HCT116 (cell line): ENCODE measurements around the gene PSAP. TPM values are rescaled to one million over a fixed set of nuclear protein-coding genes. Genes with fewer than 3 reads are reported as not detected.

ENCODE experiments used
- ATAC-seq: fragments of 200-7000 bp; cut with Tn5 transposase; 2 replicates; pipeline ENCODE4 v1.9.1; 2020; ENCODE audit warnings: mild to moderate bottlenecking, moderate library complexity
- BruUV-seq: library from RNA; stranded (reverse); fragments of 400-500 nt; replicated peaks from 2 replicates; lab custom pipeline; 2021; lab: Mats Ljungman, UMichigan
- CTCF ChIA-PET: fragments of 300-600 bp; sonication (Branson Sonifier 250); formaldehyde crosslinking; loops from one replicate; lab custom pipeline; 2021; ENCODE audit warnings: antibody characterized with exemption; lab: Charles Lee
- POLR2A ChIA-PET: fragments of 300-600, 350-600 bp; sonication (Branson Sonifier 250); formaldehyde crosslinking; loops from one replicate; lab custom pipeline; 2021; ENCODE audit warnings: antibody characterized with exemption; lab: Charles Lee
- RAD21 ChIA-PET, 2 experiments: fragments of 300-600 bp; sonication (Branson Sonifier 250); formaldehyde crosslinking; loops; one replicate each; lab custom pipeline; 2023; ENCODE audit warnings: low total read pairs in 2 of 2; ENCODE audit not compliant: uncharacterized antibody in 2 of 2, unreplicated experiment in 2 of 2, low non-redundant PET in 1 of 2; lab: Charles Lee
- DNase-seq: peaks from one replicate; pipeline ENCODE4 v3.0.0-alpha.2; 2010; ENCODE audit warnings: low read depth, low spot score
- H2AFZ ChIP-seq: fragments of 200-600 bp; shearing (Covaris generic), sonication (generic); 2 replicates; pipeline ENCODE4 v1.6.1; 2017; ENCODE audit warnings: low read depth, mixed run types, mixed read lengths, antibody characterized with exemption, low read length; ENCODE audit not compliant: poor library complexity, severe bottlenecking
- H3K27ac ChIP-seq: 2 replicates; pipeline ENCODE4 v1.5.1; 2012; ENCODE audit warnings: low read depth, low read length
- H3K27me3 ChIP-seq: fragments of 200-600 bp; sonication (generic); 2 replicates; pipeline ENCODE4 v1.6.1; 2016; ENCODE audit warnings: mixed run types, low read length, mixed read lengths; ENCODE audit not compliant: insufficient read depth
- H3K36me3 ChIP-seq, 2 experiments: fragments of 200-500 bp in 1 of 2; fragments of 200-600 bp in 1 of 2; sonication (Bioruptor generic) in 1 of 2; sonication (generic) in 1 of 2; 2 replicates each; pipeline versions ENCODE4 v1.5.1 to v1.6.1; 2014 to 2016; ENCODE audit warnings: low read length in 2 of 2, inconsistent platforms in 1 of 2, mixed read lengths in 1 of 2, mixed run types in 1 of 2; ENCODE audit not compliant: insufficient read depth in 2 of 2, control insufficient read depth in 1 of 2
- H3K4me1 ChIP-seq, 2 experiments: fragments of 200-600 bp in 1 of 2; sonication (generic) in 1 of 2; 2 replicates each; pipeline versions ENCODE4 v1.5.1 to v1.6.1; 2012 to 2017; ENCODE audit warnings: low read length in 2 of 2, inconsistent platforms in 1 of 2, mild to moderate bottlenecking in 1 of 2, mixed read lengths in 1 of 2, mixed run types in 1 of 2, moderate library complexity in 1 of 2; ENCODE audit not compliant: insufficient read depth in 2 of 2, control insufficient read depth in 1 of 2
- H3K4me2 ChIP-seq: fragments of 200-600 bp; sonication (generic); 2 replicates; pipeline ENCODE4 v1.6.1; 2017; ENCODE audit warnings: mixed run types, low read length, mixed read lengths
- H3K4me3 ChIP-seq, 2 experiments: fragments of 200-600 bp in 1 of 2; sonication (generic) in 1 of 2; replicated peaks in 1 of 2; 2 replicates each; pipeline ENCODE4 v1.5.1; 2011 to 2016; ENCODE audit warnings: low read length in 2 of 2, control low read depth in 1 of 2, low read depth in 1 of 2, mild to moderate bottlenecking in 1 of 2, mixed read lengths in 1 of 2, mixed run types in 1 of 2
- H3K79me2 ChIP-seq: fragments of 200-600 bp; sonication (generic); 2 replicates; pipeline ENCODE4 v1.6.1; 2017; ENCODE audit warnings: mild to moderate bottlenecking, mixed run types, low read length, moderate library complexity, mixed read lengths; ENCODE audit not compliant: insufficient read depth
- H3K9ac ChIP-seq: fragments of 200-600 bp; sonication (generic); 2 replicates; pipeline ENCODE4 v1.6.1; 2016; ENCODE audit warnings: low read length, mixed read lengths
- H3K9me2 ChIP-seq: fragments of 200-600 bp; sonication (generic), shearing (Covaris generic); 2 replicates; pipeline ENCODE4 v1.6.1; 2017; ENCODE audit warnings: mixed run types, mild to moderate bottlenecking, moderate library complexity; ENCODE audit not compliant: insufficient read depth
- H3K9me3 ChIP-seq, 2 experiments: fragments of 200-500 bp in 1 of 2; fragments of 200-600 bp in 1 of 2; sonication (Bioruptor generic) in 1 of 2; sonication (generic) in 1 of 2; 2 replicates each; pipeline ENCODE4 v1.6.1; 2014 to 2017; ENCODE audit warnings: low read length in 2 of 2, mixed read lengths in 2 of 2, inconsistent platforms in 1 of 2, low read depth in 1 of 2, mild to moderate bottlenecking in 1 of 2, mixed run types in 1 of 2, moderate library complexity in 1 of 2; ENCODE audit not compliant: control insufficient read depth in 1 of 2, insufficient read depth in 1 of 2
- H4K20me1 ChIP-seq: fragments of 200-600 bp; sonication (generic), shearing (Covaris generic); 2 replicates; pipeline ENCODE4 v1.6.1; 2017; ENCODE audit warnings: mixed run types, mild to moderate bottlenecking, moderate library complexity; ENCODE audit not compliant: insufficient read depth
- CEBPB ChIP-seq: IDR thresholded peaks from 2 replicates; pipeline ENCODE4 v1.6.1; 2012; ENCODE audit warnings: low read depth
- ELF1 ChIP-seq: IDR thresholded peaks from 2 replicates; pipeline ENCODE4 v1.6.1; 2012; ENCODE audit warnings: low read depth, borderline replicate concordance
- EZH2 ChIP-seq: fragments of 200-600 bp; sonication (generic); IDR thresholded peaks from 2 replicates; pipeline ENCODE4 v1.6.1; 2017; ENCODE audit warnings: antibody characterized with exemption, mixed run types
- JUND ChIP-seq: IDR thresholded peaks from 2 replicates; pipeline ENCODE4 v1.6.1; 2012
- POLR2A ChIP-seq: IDR thresholded peaks from 2 replicates; pipeline ENCODE4 v1.7.0; 2011; ENCODE audit warnings: borderline replicate concordance; ENCODE audit not compliant: insufficient read depth, insufficient read length; ENCODE audit errors: extremely low read depth
- POLR2AphosphoS5 ChIP-seq: IDR thresholded peaks from 2 replicates; pipeline ENCODE4 v1.6.1; 2011; ENCODE audit warnings: mild to moderate bottlenecking, low read depth, low read length, moderate library complexity
- REST ChIP-seq: IDR thresholded peaks from 2 replicates; pipeline ENCODE4 v1.6.1; 2012; ENCODE audit warnings: low read depth
- SRF ChIP-seq: IDR thresholded peaks from 2 replicates; pipeline ENCODE4 v1.6.1; 2012; ENCODE audit warnings: low read depth
- TCF7L2 ChIP-seq: IDR thresholded peaks from 2 replicates; pipeline ENCODE4 v1.7.0; 2011; ENCODE audit warnings: borderline replicate concordance, inconsistent platforms; ENCODE audit not compliant: insufficient read depth, insufficient read length; ENCODE audit errors: extremely low read depth
- YY1 ChIP-seq: IDR thresholded peaks from 2 replicates; pipeline ENCODE4 v1.6.1; 2011; ENCODE audit warnings: low read length, low read depth, moderate library complexity, mild to moderate bottlenecking; ENCODE audit not compliant: insufficient replicate concordance; ENCODE audit errors: extremely low read depth
- ZNF274 ChIP-seq: fragments of 200-500 bp; sonication (Bioruptor generic); IDR thresholded peaks from 2 replicates; pipeline ENCODE4 v1.6.1; 2014; ENCODE audit warnings: mild to moderate bottlenecking, low read depth, low read length, inconsistent platforms
- intact Hi-C: fragments of 100-400 bp; cut with micrococcal nuclease; formaldehyde crosslinking; loops from 2 replicates; pipeline ENCODE4 v1.10.0; 2022
- total RNA-seq: library from RNA; stranded (reverse); gene quantifications from one replicate; pipeline ENCODE4 v1.2.1, GENCODE V29; 2021; ENCODE audit not compliant: unreplicated experiment
- TF ChIP-seq, protein P1 (sequence below), 3 experiments: fragments of 200-600 bp in 1 of 3; sonication (generic) in 1 of 3; IDR thresholded peaks in 2 of 3; conservative IDR thresholded peaks in 1 of 3; 2 replicates each; pipeline ENCODE4 v1.5.1; 2012 to 2017; ENCODE audit warnings: low read depth in 2 of 3, low read length in 2 of 3, antibody characterized with exemption in 1 of 3, borderline replicate concordance in 1 of 3, control low read depth in 1 of 3, mild to moderate bottlenecking in 1 of 3, mixed read lengths in 1 of 3, mixed run types in 1 of 3, moderate library complexity in 1 of 3; ENCODE audit not compliant: insufficient read depth in 1 of 3
- TF ChIP-seq, protein P2 (sequence below): IDR thresholded peaks from 2 replicates; pipeline ENCODE4 v1.6.1; 2012

The PSAP gene
- total RNA-seq, 1 experiment from 2014 or later = 444 TPM

GRCh38 chr10:71819985-71820384, 31.1 kb downstream of the PSAP start:
- no peak overlapping the region for H3K27ac ChIP-seq
- POLR2A ChIA-PET = no interaction called here
- no peaks in the 10 kb centered on the region for H3K79me2 ChIP-seq
- DNase-seq (no peak), ATAC-seq (no peak)
- no peak overlapping the region for H2AFZ ChIP-seq
- no peaks in the 10 kb centered on the region for H3K27me3 ChIP-seq
- peaks cover 25 to 59% of the 10 kb centered on the region in 2 experiments for H3K36me3 ChIP-seq
- H3K9me2 ChIP-seq = no peaks in the 10 kb centered on the region
- intact Hi-C loops = no loop called here
- BruUV-seq = no TSS peak
- H3K4me1 ChIP-seq = no peaks in the 10 kb centered on the region
- H3K4me3 ChIP-seq = no peak overlapping the region
- H4K20me1 ChIP-seq = no peaks in the 10 kb centered on the region
- no peak overlapping the region for H3K9ac ChIP-seq
- CTCF ChIA-PET = interaction anchor here (1.1 kb wide), 1 partner anchor 76 kb away, joined by 4 read pairs; no protein-coding TSS in a partner anchor
- no peak for TF ChIP-seq REST
- TF ChIP-seq, protein P1, sequence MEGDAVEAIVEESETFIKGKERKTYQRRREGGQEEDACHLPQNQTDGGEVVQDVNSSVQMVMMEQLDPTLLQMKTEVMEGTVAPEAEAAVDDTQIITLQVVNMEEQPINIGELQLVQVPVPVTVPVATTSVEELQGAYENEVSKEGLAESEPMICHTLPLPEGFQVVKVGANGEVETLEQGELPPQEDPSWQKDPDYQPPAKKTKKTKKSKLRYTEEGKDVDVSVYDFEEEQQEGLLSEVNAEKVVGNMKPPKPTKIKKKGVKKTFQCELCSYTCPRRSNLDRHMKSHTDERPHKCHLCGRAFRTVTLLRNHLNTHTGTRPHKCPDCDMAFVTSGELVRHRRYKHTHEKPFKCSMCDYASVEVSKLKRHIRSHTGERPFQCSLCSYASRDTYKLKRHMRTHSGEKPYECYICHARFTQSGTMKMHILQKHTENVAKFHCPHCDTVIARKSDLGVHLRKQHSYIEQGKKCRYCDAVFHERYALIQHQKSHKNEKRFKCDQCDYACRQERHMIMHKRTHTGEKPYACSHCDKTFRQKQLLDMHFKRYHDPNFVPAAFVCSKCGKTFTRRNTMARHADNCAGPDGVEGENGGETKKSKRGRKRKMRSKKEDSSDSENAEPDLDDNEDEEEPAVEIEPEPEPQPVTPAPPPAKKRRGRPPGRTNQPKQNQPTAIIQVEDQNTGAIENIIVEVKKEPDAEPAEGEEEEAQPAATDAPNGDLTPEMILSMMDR (IDR thresholded peaks at IDR 0.05 in 2 of 3, conservative IDR thresholded peaks at IDR 0.05 in 1 of 3; ENCODE audit: borderline replicate concordance in 1 of 3, insufficient read depth in 1 of 3, low read depth in 2 of 3, low read length in 2 of 3) = no peak
- no peak for TF ChIP-seq YY1
- no peak for TF ChIP-seq TCF7L2
- TF ChIP-seq POLR2A = no peak
- TF ChIP-seq JUND = no peak
- no peak for TF ChIP-seq POLR2AphosphoS5
- no peak for TF ChIP-seq SRF
- TF ChIP-seq CEBPB = no peak
- no peak for TF ChIP-seq EZH2
- TF ChIP-seq ZNF274 = no peak
- TF ChIP-seq, protein P2, sequence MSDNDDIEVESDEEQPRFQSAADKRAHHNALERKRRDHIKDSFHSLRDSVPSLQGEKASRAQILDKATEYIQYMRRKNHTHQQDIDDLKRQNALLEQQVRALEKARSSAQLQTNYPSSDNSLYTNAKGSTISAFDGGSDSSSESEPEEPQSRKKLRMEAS = no peak
- no peak for TF ChIP-seq ELF1
- TF ChIP-seq, all 23 proteins: peak for 0
- H3K9me3 ChIP-seq = no peaks in the 10 kb centered on the region
- no peak overlapping the region for H3K4me2 ChIP-seq
- RAD21 ChIA-PET = no interaction called here
